GM12878 (cell line): ENCODE measurements around the gene SHANK1. TPM values are rescaled to one million over a fixed set of nuclear protein-coding genes. Genes with fewer than 3 reads are reported as not detected.
"Not testable (repeated sequence)": the region's sequence is repeated elsewhere in the genome, so short reads cannot be mapped to it uniquely, and the experiment has no call there.

Experiments
- ATAC-seq: fragments of 200-7000 bp; cut with Tn5 transposase; 3 replicates; pipeline ENCODE4 v1.9.1; 2020; ENCODE audit warnings: mild to moderate bottlenecking, moderate library complexity
- BruUV-seq: library from RNA; stranded (reverse); fragments of 400-500 nt; replicated peaks from 2 replicates; lab custom pipeline; 2021; lab: Mats Ljungman, UMichigan
- CTCF ChIA-PET: fragments of 300-600 bp; sonication (Branson Sonifier 250); formaldehyde crosslinking; extraction: SDS; loops from one replicate; lab custom pipeline; 2021; ENCODE audit warnings: inconsistent platforms; lab: Yijun Ruan, JAX
- POLR2A ChIA-PET: fragments of 350-600 bp; formaldehyde crosslinking; extraction: SDS; loops from one replicate; lab custom pipeline; 2021; ENCODE audit warnings: inconsistent platforms; lab: Charles Lee
- RAD21 ChIA-PET: fragments of 300-600 bp; sonication (Branson Sonifier 250); formaldehyde crosslinking; loops from one replicate; lab custom pipeline; 2023; ENCODE audit warnings: antibody characterized with exemption; ENCODE audit not compliant: unreplicated experiment; lab: Charles Lee
- SMC1A ChIA-PET: fragments of 300-600 bp; sonication (Branson Sonifier 250); formaldehyde crosslinking; loops from one replicate; lab custom pipeline; 2023; ENCODE audit not compliant: unreplicated experiment, uncharacterized antibody; lab: Charles Lee
- DNase-seq: peaks from one replicate; pipeline ENCODE4 v3.0.0-alpha.2; 2011; ENCODE audit warnings: low read depth, low spot score
- FAIRE-seq: peaks from 3 replicates; lab custom pipeline; 2011; peaks lifted over from hg19 to GRCh38; lab: Jason Lieb, UNC
- H2AFZ ChIP-seq: 2 replicates; pipeline ENCODE4 v1.6.0; 2011; ENCODE audit warnings: low read depth, low read length, control low read depth; ENCODE audit not compliant: control insufficient read depth
- H3K27ac ChIP-seq: 2 replicates; pipeline ENCODE4 v1.5.1; 2011; ENCODE audit warnings: control low read depth; ENCODE audit not compliant: control insufficient read depth, insufficient read depth
- H3K27me3 ChIP-seq, 2 experiments: replicated peaks in 1 of 2; 2 replicates each; pipeline versions ENCODE4 v1.6.0 to v1.6.1; 2011; ENCODE audit warnings: low read length in 1 of 2; ENCODE audit not compliant: control insufficient read depth in 2 of 2, insufficient read depth in 2 of 2
- H3K36me3 ChIP-seq, 2 experiments: 2 replicates each; pipeline ENCODE4 v1.5.1; 2011; ENCODE audit warnings: low read length in 1 of 2; ENCODE audit not compliant: control insufficient read depth in 2 of 2, insufficient read depth in 2 of 2
- H3K4me1 ChIP-seq: 2 replicates; pipeline ENCODE4 v1.6.1; 2011; ENCODE audit warnings: mild to moderate bottlenecking, low read length, moderate library complexity, mixed read lengths; ENCODE audit not compliant: control insufficient read depth, insufficient read depth
- H3K4me2 ChIP-seq: 2 replicates; pipeline ENCODE4 v1.6.0; 2011; ENCODE audit warnings: control low read depth; ENCODE audit not compliant: control insufficient read depth, insufficient read depth
- H3K4me3 ChIP-seq: fragments of 200-600 bp; sonication (generic); 2 replicates; pipeline ENCODE4 v1.5.1; 2016
- H3K79me2 ChIP-seq: 2 replicates; pipeline ENCODE4 v1.6.0; 2011; ENCODE audit warnings: low read length; ENCODE audit not compliant: control insufficient read depth, insufficient read depth
- H3K9ac ChIP-seq: 2 replicates; pipeline ENCODE4 v1.8.0; 2011; ENCODE audit warnings: low read length, control low read depth, mixed read lengths; ENCODE audit not compliant: control insufficient read depth, insufficient read depth
- H3K9me3 ChIP-seq: replicated peaks from 3 replicates; pipeline ENCODE4 v1.5.1; 2011; ENCODE audit warnings: mild to moderate bottlenecking, low read length; ENCODE audit not compliant: control insufficient read depth, insufficient read depth
- H4K20me1 ChIP-seq: 2 replicates; pipeline ENCODE4 v1.6.0; 2011; ENCODE audit not compliant: control insufficient read depth, insufficient read depth
- BHLHE40 ChIP-seq, 2 experiments: fragments of 450-650 bp in 1 of 2; IDR thresholded peaks; 2 replicates each; pipeline ENCODE4 v1.6.1; 2011 to 2017; ENCODE audit warnings: low read depth in 2 of 2, borderline replicate concordance in 1 of 2, improper control_type of control experiment in 1 of 2, low read length in 1 of 2, mild to moderate bottlenecking in 1 of 2
- CHD1 ChIP-seq: IDR thresholded peaks from 2 replicates; pipeline ENCODE4 v1.6.1; 2012; ENCODE audit warnings: low read depth, low read length, improper control_type of control experiment
- CHD4 ChIP-seq: fragments of 200-600 bp; sonication (generic); IDR thresholded peaks from 2 replicates; pipeline ENCODE4 v1.6.1; 2016; ENCODE audit warnings: mild to moderate bottlenecking
- ESRRA ChIP-seq: IDR thresholded peaks from 2 replicates; pipeline ENCODE4 v1.6.1; 2012; ENCODE audit warnings: mild to moderate bottlenecking, low read length, improper control_type of control experiment
- JUND ChIP-seq: IDR thresholded peaks from 2 replicates; pipeline ENCODE4 v1.6.1; 2012; ENCODE audit warnings: low read depth, mild to moderate bottlenecking, low read length, improper control_type of control experiment, moderate library complexity
- KLF5 ChIP-seq: fragments of 450-650 bp; IDR thresholded peaks from 2 replicates; pipeline ENCODE4 v1.6.1; 2014; ENCODE audit warnings: mild to moderate bottlenecking; ENCODE audit not compliant: partially characterized antibody
- MXI1 ChIP-seq: fragments of 150-350 bp; IDR thresholded peaks from 2 replicates; pipeline ENCODE4 v1.6.1; 2011; ENCODE audit warnings: low read depth, mild to moderate bottlenecking, inconsistent platforms, low read length, improper control_type of control experiment
- MYB ChIP-seq: fragments of 150-350 bp; IDR thresholded peaks from 2 replicates; pipeline ENCODE4 v1.6.1; 2014; ENCODE audit warnings: mild to moderate bottlenecking, low read depth, low read length, borderline replicate concordance
- PAX8 ChIP-seq: fragments of 450-650 bp; IDR thresholded peaks from 2 replicates; pipeline ENCODE4 v1.6.1; 2017; ENCODE audit warnings: mild to moderate bottlenecking, moderate library complexity
- RUNX3 ChIP-seq: IDR thresholded peaks from 2 replicates; pipeline ENCODE4 v1.6.1; 2012; ENCODE audit warnings: low read length, inconsistent platforms
- SMAD5 ChIP-seq: IDR thresholded peaks from 2 replicates; pipeline ENCODE4 v1.6.1; 2016; ENCODE audit warnings: antibody characterized with exemption, low read depth
- SMARCA5 ChIP-seq: fragments of 450-650 bp; IDR thresholded peaks from 2 replicates; pipeline ENCODE4 v1.6.1; 2017; ENCODE audit warnings: mild to moderate bottlenecking
- SMC3 ChIP-seq: IDR thresholded peaks from 2 replicates; pipeline ENCODE4 v1.6.1; 2011; ENCODE audit warnings: low read length, improper control_type of control experiment, borderline replicate concordance
- WRNIP1 ChIP-seq: IDR thresholded peaks from 2 replicates; pipeline ENCODE4 v1.6.1; 2011; ENCODE audit warnings: low read depth, low read length, improper control_type of control experiment, borderline replicate concordance
- ZBED1 ChIP-seq: IDR thresholded peaks from 2 replicates; pipeline ENCODE4 v1.6.1; 2016; ENCODE audit warnings: borderline replicate concordance
- WGBS: methylation state at CpG from one replicate; pipeline ENCODE4 v1.1.6; 2016; ENCODE audit warnings: low lambda C conversion rate; ENCODE audit not compliant: insufficient replicate concordance, insufficient coverage; ENCODE audit errors: missing lambda C conversion rate; 5-methylcytosine and 5-hydroxymethylcytosine counted together
- in situ Hi-C: fragments of 300-500 bp; cut with MboI; formaldehyde crosslinking; loops from 9 replicates; pipeline ENCODE4 v1.14.3; 2018; ENCODE audit warnings: mixed read lengths
- intact Hi-C: fragments of 100-400 bp; cut with micrococcal nuclease; formaldehyde crosslinking; loops from one replicate; pipeline ENCODE4 v1.14.2; 2022; ENCODE audit not compliant: unreplicated experiment
- polyA plus RNA-seq, 11 experiments: library from polyadenylated mRNA; depleted of rRNA in 4 of 11; unstranded in 6 of 11; stranded (reverse) in 5 of 11; fragments of >200 nt; fragmentation: Nextera tagmentation in 4 of 11; fragmentation: Illumina TruSeq in 1 of 11; extraction: Ambion mirVana in 4 of 11; extraction: Trizol in 1 of 11; gene quantifications; 1 replicate in 1 of 11; 2 replicates in 10 of 11; pipeline versions ENCODE4 v1.2.1 to v1.2.3, GENCODE V29; 2011 to 2016; ENCODE audit warnings: inconsistent platforms in 2 of 11, missing spikeins in 2 of 11, low read depth in 1 of 11
- total RNA-seq, 4 experiments: library from RNA; depleted of rRNA in 3 of 4; stranded (reverse); fragments of >200 nt in 3 of 4; fragmentation: Illumina TruSeq in 1 of 4; extraction: Trizol in 1 of 4; gene quantifications; 2 replicates each; pipeline versions ENCODE4 v1.2.1 to v1.2.3, GENCODE V29; 2013 to 2021
- TF ChIP-seq, protein P1 (sequence below): fragments of 450-650 bp; IDR thresholded peaks from 2 replicates; pipeline ENCODE4 v1.6.1; 2016; ENCODE audit warnings: mild to moderate bottlenecking

SHANK1 gene
- total and polyA plus RNA-seq, 10 of the 15 experiments (the other 5 are each of a cell fraction or from before 2014, with no cell fraction given), result not detected

GRCh38 chr19:50749490-50749889 lies 29.9 kb upstream of the SHANK1 start (continued):
- TF ChIP-seq BHLHE40 (IDR thresholded peaks at IDR 0.05; ENCODE audit: borderline replicate concordance in 1 of 2, low read depth in 2 of 2, low read length in 1 of 2) (no peak), RUNX3 (no peak), PAX8 (no peak), JUND (no peak)

GRCh38 chr19:50747141-50747540 lies 27.5 kb upstream of the SHANK1 start:
- RAD21 ChIA-PET, H4K20me1 ChIP-seq, CTCF ChIA-PET: not testable (repeated sequence)

DNA sequence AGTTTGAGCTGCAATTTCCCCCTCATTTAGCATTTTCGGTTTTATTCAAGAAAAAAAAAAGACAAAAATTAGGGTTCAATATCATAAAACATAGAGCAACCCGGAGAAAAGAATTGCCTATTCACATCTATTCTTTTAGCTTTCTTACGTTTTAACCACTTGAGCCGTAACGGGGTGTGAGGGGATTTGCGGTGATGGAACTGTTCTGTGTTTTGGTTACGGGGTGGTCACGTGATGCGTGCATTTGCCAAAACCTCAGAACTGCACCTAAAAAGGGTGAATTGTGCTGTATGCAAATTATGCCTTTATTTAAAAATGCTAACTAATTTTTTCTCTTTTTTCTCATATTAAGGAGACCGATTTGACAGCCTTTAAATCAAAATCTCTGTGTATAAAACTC lies 25.6 kb upstream of the SHANK1 start:
- intact Hi-C loops, result no loop called here
- RAD21 ChIA-PET, result no interaction called here
- Histone ChIP-seq H3K4me1 (no peaks in the 10 kb centered on the region), H3K36me3 (no peaks in the 10 kb centered on the region), H3K27ac (no peak overlapping the region), H3K9me3 (no peaks in the 10 kb centered on the region), H3K9ac (no peak overlapping the region), H4K20me1 (no peaks in the 10 kb centered on the region), H3K79me2 (no peaks in the 10 kb centered on the region), H3K4me3 (no peak overlapping the region), H2AFZ (no peak overlapping the region), H3K27me3 (no peaks in the 10 kb centered on the region), H3K4me2 (no peak overlapping the region)
- CTCF ChIA-PET, result no interaction called here
- DNase-seq, result no peak
- no peak for FAIRE-seq
- SMC1A ChIA-PET, result no interaction called here
- in situ Hi-C loops, result no loop called here
- no peak for ATAC-seq
- 22% methylated on average over 10 of the region's 10 CpGs for WGBS
- POLR2A ChIA-PET, result no interaction called here
- no TSS peak for BruUV-seq
- no peak for TF ChIP-seq SMC3
- no peak for TF ChIP-seq CHD4
- no peak for TF ChIP-seq WRNIP1
- TF ChIP-seq CHD1, result no peak
- no peak for TF ChIP-seq ZBED1
- no peak for TF ChIP-seq SMARCA5
- TF ChIP-seq, protein P1, sequence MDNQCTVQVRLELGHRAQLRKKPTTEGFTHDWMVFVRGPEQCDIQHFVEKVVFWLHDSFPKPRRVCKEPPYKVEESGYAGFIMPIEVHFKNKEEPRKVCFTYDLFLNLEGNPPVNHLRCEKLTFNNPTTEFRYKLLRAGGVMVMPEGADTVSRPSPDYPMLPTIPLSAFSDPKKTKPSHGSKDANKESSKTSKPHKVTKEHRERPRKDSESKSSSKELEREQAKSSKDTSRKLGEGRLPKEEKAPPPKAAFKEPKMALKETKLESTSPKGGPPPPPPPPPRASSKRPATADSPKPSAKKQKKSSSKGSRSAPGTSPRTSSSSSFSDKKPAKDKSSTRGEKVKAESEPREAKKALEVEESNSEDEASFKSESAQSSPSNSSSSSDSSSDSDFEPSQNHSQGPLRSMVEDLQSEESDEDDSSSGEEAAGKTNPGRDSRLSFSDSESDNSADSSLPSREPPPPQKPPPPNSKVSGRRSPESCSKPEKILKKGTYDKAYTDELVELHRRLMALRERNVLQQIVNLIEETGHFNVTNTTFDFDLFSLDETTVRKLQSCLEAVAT, result no peak
- TF ChIP-seq MXI1, result no peak
- TF ChIP-seq SMAD5, result no peak
- no peak for TF ChIP-seq KLF5
- no peak for TF ChIP-seq MYB
- no peak for TF ChIP-seq ESRRA

More at GRCh38 chr19:50747141-50747540, 27.5 kb upstream of the SHANK1 start:
- ATAC-seq, H3K4me1 ChIP-seq, H3K36me3 ChIP-seq, H3K4me3 ChIP-seq, intact Hi-C loops, POLR2A ChIA-PET, H3K9me3 ChIP-seq, H3K79me2 ChIP-seq, FAIRE-seq, H2AFZ ChIP-seq, SMC1A ChIA-PET, BruUV-seq, DNase-seq, in situ Hi-C loops, H3K27me3 ChIP-seq, H3K4me2 ChIP-seq, H3K9ac ChIP-seq, H3K27ac ChIP-seq: not testable (repeated sequence)
- 66% methylated on average over 14 of the region's 14 CpGs for whole genome bisulfite sequencing
